Measurements from ENCODE around the gene SAPCD2. TPM values are rescaled to one million over a fixed set of nuclear protein-coding genes. Genes with fewer than 3 reads are reported as not detected.
"Not testable (repeated sequence)": the region's sequence is repeated elsewhere in the genome, so short reads cannot be mapped to it uniquely, and the experiment has no call there.

Gene SAPCD2
- polyA plus RNA-seq, 4 donors = 5.5 to 10.0 (median 8.6) TPM

DNA sequence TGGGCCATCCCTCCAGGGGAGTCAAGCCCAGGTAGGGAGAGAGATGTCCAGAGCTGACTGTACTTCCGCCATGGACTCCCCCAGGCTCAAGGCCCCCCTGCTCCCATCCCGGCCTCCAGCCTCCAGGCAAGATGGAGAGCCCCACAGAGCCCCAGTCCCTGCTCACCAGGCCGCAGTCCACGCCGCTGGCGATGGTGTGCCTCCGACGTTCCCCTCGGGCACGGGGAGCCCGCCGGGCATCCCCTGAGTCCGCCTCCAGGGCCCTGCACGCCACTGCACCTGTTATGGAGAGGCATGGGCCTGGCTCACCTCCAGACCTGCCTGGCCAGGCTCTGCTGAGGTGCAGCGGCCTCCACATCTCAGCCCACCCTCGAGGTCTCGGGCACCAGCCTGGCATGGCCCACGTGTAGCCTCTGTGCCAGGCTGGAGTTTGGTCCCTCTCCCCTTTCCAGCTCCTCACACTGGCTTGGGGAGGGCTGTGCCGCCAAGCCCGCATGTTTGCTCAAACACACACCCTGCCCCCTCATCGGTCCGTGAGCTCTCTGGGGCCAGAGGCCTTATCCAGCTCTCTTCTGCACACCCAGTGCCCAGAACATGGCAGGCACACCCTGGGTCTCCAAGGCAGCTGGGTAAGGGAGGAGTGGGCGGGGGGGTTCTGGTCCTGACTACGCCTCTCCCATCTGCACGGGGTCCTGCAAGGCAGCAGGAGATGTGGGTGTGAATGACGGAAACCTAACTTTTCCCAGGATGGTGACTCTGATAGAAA is 4.1 kb downstream of the SAPCD2 start:
- no peak for DNase-seq (ENCODE audit: low read depth in 4 of 4, low spot score in 2 of 4)

DNA sequence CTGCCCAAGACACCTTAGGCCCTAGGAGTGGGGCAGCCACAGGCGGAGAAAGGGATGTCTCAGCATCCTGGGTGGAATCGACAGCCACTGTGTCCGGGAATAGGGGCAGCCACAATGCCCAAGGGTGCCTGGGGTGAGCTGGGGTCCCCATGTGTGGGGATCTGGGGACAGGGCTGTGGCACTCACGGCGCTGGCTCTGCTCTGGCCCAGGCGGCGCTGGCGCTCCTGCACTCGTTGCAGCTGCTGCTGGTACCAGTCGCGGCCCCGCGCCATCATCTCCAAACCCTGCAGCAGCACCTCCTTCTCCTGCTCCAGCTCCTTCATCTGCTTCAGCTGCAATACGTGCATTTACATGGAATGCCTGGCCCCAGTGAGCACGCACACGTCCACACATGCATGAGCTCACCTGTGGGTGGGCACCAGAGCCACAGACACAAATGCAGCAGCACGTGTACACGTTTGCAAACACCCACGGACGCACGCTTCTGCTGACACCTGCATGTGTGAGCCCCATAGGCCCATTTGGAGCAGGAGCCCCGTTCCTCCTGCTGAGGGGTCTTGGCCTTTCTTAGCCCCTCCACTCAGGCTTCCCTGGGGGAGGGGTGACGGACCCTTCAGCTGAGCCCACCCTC is 4.9 kb downstream of the SAPCD2 start:
- no peak for DNase-seq (ENCODE audit: low read depth in 4 of 4, low spot score in 2 of 4)

GRCh38 chr9:137064880-137065164 is 5.5 kb downstream of the SAPCD2 start:
- no peak for DNase-seq (ENCODE audit: low read depth in 4 of 4, low spot score in 2 of 4)

GRCh38 chr9:137064027-137064879 is 6.1 kb downstream of the SAPCD2 start:
- DNase-seq (ENCODE audit: low read depth in 4 of 4, low spot score in 2 of 4) = no peak

DNA sequence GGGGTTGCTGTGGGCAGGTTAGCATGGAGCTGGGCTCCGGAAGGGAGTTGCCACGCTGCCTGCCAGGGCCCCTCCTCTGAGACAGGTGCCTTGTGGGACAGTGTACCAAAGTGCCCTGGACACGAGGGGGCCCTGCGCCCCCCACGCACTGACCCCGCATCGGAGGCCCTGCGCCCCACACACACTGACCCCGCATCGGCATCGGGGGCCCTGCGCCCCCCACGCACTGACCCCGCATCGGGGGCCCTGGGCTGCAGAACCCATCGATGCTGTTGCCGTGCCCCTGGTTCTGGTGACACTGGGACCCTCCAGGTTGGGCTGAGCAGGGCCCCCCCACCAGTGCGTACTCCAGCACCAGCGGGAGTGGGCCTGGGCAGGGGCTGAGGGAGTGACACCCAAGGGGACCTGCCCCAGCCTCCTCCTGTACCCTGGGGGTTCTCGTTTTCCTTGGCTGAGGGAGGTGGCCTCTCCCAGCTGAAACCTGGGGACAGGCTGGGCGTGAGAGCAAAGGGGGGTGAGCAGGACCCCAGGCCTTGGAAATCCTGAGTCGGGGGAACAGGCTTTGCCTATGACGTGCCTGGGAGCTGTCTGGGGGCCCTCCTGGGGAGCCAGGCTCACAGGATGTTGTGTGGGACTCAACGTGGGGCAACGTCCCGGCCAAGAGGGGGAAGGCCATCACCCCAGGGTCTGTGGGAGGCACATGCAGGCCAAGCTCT is 6.9 kb downstream of the SAPCD2 start:
- DNase-seq (ENCODE audit: low read depth in 4 of 4, low spot score in 2 of 4) = no peak

- not testable (repeated sequence) for DNase-seq (ENCODE audit: low read depth in 4 of 4, low spot score in 2 of 4)
Measured at GRCh38 chr9:137062798-137063197, 7.6 kb downstream of the SAPCD2 start.

GRCh38 chr9:137062384-137062783 is 8.0 kb downstream of the SAPCD2 start:
- no peak for DNase-seq (ENCODE audit: low read depth in 4 of 4, low spot score in 2 of 4)

DNA sequence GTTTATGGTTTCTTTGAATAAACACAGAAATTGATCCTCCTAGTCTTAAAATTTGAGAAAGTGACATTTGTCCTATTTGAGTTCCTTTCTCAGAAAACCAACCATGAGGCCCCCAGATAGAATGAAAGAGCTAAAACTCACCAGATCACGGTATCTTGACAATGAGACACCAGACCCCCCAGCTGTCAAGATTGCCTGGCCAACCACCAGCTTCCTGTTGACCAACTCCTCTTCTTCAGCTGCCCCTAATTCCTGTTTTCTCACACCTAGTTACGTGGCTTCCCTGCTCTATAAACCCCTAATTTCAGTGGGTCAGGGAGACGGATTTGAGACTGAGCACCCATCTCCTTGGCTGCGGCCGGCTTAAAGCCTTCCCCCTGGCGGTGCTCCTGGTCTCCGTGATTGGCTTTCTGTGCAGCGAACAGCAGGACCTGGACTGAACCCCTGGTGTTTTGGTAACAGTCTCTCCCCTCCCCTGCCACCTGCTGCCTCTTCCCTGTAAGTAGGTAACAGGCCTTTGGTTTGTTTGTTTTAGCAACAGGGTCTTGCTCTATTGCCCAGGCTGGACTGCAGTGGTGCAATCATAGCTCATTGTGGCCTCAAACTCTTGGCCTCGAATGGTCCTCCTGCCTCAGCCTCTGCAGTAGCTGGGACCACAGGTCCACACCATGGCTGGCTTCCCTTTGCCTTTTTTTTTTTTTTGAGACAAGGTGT is 11.7 kb downstream of the SAPCD2 start:
- DNase-seq (ENCODE audit: low read depth in 4 of 4, low spot score in 2 of 4) = no peak

DNA sequence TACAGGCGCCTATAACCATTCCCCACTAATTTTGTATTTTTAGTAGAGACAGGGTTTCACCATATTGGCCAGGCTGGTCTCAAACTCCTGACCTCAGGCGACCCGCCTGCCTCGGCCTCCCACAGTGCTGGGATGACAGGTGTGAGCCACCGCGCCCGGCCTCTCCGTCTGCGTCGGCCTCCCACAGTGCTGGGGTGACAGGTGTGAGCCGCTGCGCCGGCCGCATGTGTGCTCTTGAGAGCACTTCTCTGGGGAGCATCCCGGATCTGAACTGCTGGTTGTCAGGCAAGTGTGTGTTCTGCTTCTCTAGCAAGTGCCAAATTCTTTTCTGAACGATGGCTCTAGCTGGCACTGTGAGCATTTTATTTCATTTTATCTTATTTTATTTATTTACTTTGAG is 12.8 kb downstream of the SAPCD2 start:
- no peak for DNase-seq (ENCODE audit: low read depth in 4 of 4, low spot score in 2 of 4)

- no peak for DNase-seq (ENCODE audit: low read depth in 4 of 4, low spot score in 2 of 4)
Measured at GRCh38 chr9:137056739-137057415, 13.5 kb downstream of the SAPCD2 start.

DNA sequence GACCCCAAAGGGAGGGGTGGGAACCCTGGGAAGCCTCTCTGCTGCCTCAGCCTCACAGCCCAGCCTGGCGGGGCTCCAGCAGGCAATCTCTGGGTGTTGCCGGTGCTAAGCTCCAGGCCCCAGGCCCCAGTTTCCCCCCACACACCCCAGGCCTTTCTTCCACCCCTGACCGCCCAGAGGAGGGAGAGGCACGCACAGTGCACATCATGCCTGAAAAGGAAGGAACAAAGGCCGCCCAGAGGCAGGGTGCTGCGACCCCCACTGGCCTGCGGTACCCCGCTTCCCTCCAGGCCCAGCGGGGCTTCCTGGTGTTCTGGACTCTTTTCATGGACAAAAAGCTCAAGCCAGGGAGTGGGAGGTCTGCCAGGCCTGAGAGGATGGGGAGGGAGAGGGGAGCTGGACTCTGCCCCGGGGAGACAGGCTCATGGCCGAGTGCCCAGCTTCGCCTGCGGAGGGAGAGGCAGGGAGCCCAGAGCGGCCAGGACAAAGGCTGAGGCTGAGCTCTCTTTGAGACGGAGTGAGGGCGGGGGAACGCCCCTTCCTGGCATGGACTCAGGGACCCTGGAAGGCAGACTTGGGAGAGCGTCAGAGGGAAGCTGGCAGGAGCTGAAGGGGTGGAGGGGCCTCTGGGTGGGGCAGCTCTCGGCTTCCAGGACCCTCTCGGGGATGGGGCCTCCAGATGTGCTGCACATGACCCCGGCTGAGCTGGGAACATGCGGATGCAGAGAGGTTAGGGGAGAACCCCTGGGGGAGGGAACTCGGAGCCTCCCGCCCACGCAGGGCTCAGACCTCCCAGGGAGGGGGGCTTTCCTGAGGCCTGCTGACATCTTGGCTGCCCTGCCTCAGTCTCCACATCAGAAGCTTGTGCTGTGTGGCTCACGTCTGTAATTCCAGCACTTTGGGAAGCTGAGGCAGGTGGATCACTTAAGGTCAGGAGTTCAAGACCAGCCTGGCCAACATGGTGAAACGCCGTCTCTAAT is 14.7 kb downstream of the SAPCD2 start:
- DNase-seq (ENCODE audit: low read depth in 4 of 4, low spot score in 2 of 4) = peak in 1 of 4 donors; percentile 62

DNA sequence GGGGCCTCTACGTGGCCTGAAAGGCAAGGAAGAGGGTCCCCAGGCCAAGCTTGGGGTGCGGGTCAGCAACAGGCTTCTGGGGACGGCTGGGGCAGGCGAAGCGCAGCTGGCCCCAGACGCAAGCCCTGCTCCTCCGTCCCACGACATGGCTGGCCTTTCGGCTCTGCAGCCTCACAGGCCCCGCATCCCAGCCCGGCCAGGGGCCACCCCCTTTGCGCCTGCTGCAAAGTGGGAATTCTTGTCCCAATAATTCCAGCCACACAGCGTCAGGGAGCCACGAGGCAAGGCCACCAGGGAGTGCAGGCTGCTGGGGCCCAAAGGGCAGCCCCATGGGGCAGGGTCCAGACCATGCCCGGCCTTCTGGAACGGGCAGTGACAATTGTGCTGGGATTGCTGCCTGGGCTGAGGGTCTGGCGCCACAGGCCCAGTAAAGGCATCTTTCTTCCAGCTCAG is 15.4 kb downstream of the SAPCD2 start:
- DNase-seq (ENCODE audit: low read depth in 4 of 4, low spot score in 2 of 4) = no peak

DNA sequence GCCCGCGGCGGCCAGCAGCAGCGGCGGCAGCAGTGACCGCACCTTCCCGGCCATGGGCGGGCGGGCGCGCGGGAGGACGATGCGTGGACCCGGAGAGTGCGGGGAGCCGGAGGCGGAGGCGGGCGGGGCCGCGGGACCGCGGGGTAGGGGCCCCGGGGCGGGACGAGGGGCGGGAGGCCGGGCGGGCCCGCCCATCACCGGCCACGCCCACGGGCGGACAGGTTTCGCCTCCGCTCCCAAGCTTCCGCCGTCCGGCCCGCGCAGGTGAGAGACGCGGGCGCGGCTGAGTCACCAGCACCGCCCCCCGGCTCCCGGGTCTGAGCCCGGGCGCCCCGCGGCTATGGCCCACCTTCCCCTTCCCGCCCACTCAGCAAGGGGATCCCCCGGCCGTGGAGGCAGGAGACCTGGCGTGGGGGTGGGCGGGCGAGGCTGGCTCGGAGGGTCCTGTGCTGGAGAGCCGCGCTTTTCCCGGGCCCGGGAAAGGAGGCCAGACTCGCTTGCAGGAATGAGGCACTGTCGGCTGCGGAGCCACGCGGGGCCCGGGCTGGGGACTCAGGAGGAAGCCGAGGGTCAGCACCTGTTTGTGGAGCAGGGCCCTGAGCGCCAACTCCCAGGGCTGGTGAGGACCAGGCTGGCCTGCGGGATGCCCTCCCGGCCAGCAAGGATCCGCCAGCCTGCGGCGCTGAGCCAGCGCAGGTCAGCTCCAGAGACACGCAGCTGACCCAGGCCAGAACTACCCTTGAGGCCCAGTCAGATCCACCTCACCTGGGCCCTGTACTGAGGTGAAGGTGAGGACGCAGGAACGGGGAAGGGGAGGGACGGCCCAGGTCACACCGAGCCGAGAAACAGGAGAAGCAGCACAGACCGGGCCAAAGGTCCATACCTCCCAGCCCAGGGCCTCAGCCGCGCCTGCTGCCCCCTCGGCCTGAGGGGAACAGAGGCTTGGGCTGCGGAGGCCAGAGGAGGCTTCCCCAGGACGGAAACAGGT is 16.1 kb downstream of the SAPCD2 start, which contains the start of gene ENTPD2:
Gene ENTPD2 (minus strand): TSS at position 118 of the 988 bp plus-strand sequence. CDS start 64 bp downstream, at position 54.
- no peak for DNase-seq (ENCODE audit: low read depth in 4 of 4, low spot score in 2 of 4)

- no peak for DNase-seq (ENCODE audit: low read depth in 4 of 4, low spot score in 2 of 4)
Measured at GRCh38 chr9:137052998-137053943, 17.1 kb downstream of the SAPCD2 start.

DNA sequence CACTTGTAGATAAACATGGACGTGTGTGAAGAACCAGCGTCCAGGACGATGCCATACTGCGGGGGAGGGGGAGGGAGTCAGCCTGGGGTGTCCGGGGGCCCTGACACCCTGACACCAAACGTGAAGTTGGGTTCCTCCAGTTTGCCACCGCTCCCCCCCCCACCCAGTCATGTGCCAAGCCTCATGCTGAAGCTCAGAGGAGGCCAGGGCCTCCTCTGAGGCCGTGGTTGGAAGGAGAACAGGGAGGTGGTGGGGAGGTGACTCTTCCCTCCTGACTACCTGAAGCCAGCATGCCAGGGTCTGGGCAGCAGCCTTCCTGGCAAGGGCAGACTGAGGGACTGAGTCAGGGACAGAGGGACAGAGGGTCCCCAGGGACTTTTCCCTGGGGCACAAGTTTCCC is 18.1 kb downstream of the SAPCD2 start:
- no peak for DNase-seq (ENCODE audit: low read depth in 4 of 4, low spot score in 2 of 4)

GRCh38 chr9:137051145-137051724 is 19.1 kb downstream of the SAPCD2 start:
- no peak for DNase-seq (ENCODE audit: low read depth in 4 of 4, low spot score in 2 of 4)

All from left renal cortex interstitium (tissue), 4 donors.